Inflammatory macrophage treated with lipopolysaccharide for 4 hours (primary cell): ENCODE results near the gene YWHAG.
A peak's percentile ranks its signal among the peaks of the same experiment; 100 is the strongest.
"Not testable (repeated sequence)": the region's sequence is repeated elsewhere in the genome, so short reads cannot be mapped to it uniquely, and the experiment has no call there.

ENCODE experiments used
- DNase-seq: peaks from one replicate; pipeline ENCODE4 v3.0.0-alpha.2; 2020

Gene YWHAG

DNA sequence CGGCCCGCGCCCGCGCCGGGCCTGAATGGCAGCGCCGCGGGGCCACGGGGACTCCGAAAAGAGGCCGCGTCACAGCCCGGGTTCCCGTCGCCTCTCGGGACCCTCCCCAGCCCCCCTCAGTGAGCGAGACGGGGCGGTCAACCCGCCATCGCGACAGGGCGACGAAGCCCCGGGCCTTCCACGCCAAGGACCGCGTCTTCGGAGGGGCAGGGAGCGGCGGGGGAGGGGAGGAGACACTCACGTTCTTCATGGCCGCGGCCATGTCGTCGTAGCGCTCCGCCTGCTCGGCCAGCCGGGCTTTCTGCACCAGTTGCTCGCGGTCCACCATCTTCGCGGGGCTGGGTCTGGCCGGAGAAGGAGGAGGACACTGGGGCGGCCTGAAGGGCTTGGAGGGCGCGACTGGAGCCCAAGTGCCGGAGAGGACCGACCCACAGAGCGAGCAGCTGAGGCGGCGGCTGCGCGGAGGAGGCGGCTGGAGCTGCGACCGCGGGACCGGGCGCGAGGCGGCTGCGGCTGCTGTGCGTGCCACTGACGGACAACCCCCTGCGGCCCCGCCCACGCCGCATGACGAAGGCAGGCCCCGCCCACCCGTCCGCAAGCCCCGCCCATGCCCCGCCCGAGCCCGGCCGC lies at the start of gene YWHAG:
Gene YWHAG (minus strand): TSS at position 511 of the 630 bp plus-strand sequence. CDS start 183 bp downstream, at position 328.
- peak; percentile 89 for DNase-seq

DNA sequence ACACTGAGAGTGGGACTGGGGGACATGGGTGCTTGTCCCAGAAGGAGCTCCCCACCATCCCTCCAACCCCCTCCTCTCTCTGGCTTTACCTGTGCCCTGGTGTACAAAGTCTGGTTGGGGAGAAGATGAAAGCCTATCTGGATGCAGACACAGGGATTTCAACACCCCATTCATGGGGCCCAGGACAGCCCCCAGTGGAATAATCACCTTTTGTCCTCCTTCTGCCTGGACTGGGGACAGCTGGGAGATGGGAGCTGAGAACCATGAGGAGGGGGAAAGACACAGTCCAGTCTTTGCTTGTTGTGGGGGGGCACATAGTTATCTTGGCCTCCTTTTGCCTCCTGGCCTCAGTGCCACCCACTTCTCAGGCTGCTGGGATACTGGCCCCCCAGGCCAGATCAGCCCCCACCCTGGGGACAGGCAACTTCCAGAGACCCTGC lies 49.4 kb upstream of the YWHAG start:
- DNase-seq, result no peak

DNA sequence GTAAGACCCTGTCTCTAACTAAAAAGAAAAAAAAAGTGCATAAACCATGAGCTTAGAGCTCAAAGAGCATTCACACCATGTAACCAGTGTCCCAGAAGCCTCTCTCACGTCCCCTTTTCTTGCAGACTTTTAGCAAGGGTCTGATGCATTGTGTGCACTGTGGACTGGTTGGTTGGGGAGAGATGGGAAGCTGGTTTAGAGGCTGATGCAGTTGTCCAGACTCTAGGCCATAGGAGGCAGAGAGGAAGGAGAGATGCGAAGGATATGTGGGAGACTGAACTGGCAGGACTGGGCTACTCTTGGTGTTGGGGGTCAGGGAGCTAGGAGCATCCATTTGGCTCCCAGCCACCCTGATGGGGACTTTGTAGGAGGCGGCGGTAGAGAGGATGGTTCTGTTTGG lies 48.9 kb upstream of the YWHAG start:
- DNase-seq, result no peak

DNA sequence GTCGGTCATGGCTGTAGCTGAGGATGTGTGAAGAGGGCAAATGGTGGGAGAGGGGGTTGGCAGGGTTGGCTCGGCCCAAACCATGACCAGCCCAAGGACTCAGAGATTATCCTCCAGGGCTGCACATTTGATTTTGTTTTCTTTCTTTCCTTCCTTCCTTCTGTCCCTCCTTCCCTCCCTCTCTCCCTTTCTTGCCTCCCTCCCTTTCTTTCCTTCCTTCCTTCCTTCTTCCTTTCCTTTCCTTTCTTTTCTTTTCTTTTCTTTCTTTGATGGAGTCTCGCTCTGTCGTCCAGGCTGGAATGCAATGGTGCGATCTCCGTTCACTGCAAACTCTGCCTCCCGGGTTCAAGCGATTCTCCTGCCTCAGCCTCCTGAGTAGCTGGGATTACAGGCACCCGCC lies 46.9 kb upstream of the YWHAG start:
- no peak for DNase-seq

DNA sequence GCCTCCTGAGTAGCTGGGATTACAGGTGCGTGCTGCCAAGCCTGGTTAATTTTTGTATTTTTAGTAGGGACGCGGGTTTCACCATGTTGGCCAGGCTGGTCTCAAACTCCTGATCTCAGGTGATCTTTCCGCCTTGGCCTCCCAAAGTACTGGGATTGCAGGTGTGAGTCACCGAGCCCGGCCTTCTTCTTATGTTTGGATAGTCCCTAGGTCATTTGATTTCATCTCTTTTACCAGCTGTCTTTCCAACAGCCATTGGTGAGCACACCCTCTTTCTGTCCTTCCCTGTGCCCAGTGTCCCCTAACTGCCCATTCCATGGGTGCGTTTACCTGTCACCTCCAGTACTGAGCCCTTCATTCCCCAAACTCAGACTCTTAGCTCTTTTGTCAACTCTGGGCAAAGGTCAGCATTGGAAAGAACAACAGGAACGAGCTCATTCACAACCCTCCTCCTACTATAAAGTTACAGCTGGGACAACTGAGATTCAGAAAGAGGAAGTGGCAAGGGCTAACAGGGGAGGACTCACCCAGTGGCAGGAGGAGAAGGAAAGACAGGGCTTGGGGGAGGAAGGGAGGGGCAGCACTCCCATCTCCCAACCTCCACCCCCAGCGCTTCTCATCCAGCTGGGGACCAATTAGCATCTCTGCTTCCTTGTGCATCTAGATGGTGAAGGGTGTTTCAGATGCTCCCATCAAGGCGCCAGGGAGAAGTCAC lies 45.1 kb upstream of the YWHAG start:
- DNase-seq, result peak; percentile 84

DNA sequence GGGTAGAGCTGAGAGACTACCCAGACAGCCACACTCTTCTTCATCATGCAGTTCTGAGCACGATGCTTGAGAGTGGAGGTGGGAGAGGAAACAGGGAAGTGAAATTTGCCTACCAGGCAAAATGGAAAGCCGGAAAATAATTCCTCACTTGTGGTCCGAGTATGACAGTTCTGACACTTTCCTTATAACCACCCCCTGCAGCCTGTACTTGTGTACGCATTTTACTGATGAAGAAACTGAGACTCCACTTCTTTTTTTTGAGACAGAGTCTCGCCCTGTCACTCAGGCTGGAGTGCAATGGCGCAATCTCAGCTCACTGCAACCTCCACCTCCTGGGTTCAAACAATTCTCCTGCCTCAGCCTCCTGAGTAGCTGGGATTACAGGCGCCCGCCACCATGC lies 44.3 kb upstream of the YWHAG start:
- DNase-seq, result peak; percentile 91

DNA sequence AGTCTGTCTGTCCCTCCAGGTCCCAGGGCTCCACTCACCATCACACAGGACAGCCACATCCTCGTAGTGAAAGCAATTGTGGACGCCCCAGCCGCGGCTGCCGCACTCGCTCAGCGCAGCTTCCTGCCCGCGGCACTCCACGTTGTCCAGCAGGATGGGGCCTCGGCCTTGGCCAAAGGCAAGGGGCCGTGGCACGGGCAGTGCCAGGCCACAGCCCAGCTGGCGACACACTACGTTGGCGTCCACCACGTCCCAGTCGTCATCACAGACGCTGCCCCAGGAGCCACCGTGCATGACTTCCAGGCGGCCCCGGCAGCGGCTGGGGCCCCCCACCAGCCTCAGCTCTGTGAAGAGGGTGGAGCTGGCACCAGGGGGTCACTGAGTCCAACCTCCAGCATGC lies 41.5 kb upstream of the YWHAG start:
- no peak for DNase-seq

DNA sequence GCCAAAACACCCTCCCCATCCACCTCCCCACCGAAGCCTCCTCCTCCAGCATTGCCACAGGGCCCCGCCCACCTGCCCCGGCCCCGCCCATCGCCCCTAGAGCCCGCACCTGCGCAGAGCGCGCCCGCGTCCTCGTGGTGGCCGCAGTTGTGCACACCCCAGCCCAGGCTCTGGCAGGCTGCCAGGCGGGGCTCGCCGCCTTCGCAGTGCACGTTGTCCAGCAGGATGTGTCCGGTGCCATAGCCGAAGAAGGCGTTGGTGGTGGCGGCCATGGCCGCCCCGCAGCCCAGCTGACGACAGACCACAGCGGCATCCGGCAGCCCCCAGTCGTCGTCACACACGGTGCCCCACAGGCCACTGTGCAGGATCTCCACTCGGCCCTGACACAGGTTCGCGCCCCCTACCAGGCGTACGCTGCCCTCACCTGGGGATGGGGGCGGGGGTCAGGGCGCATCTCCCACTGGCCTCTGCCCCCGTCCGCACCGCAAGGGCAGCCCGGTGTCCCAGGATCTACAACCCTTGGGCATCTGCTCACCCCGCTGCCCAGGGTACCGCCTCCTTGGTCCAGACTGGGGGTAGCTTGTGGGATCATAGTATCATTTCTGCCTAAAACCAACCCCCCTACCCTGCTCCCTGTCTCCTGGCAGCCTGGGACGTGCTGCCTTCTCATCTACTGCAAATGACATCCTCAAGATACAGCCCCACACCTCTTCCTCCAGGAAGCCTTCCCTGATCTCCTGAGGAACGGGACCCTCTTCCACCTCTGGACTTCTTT lies 38.8 kb upstream of the YWHAG start:
- peak; percentile 68 for DNase-seq

DNA sequence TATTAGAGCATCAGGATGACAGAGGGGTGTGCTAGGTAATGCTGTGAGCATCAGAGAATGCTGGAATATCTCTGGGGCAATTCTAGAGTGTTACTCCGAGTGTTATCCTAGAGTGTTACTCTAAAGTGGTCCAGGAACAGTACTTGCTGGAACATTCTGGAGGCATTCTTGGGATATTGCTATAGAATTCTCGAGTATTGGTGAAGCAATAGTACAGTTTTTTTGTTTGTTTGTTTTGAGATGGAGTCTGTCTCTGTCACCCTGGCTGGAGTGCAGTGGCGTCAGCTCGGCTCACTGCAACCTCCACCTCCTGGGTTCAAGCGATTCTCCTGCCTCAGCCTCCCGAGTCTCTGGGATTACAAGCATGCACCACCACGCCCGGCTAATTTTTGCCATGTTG lies 38.1 kb upstream of the YWHAG start:
- no peak for DNase-seq

DNA sequence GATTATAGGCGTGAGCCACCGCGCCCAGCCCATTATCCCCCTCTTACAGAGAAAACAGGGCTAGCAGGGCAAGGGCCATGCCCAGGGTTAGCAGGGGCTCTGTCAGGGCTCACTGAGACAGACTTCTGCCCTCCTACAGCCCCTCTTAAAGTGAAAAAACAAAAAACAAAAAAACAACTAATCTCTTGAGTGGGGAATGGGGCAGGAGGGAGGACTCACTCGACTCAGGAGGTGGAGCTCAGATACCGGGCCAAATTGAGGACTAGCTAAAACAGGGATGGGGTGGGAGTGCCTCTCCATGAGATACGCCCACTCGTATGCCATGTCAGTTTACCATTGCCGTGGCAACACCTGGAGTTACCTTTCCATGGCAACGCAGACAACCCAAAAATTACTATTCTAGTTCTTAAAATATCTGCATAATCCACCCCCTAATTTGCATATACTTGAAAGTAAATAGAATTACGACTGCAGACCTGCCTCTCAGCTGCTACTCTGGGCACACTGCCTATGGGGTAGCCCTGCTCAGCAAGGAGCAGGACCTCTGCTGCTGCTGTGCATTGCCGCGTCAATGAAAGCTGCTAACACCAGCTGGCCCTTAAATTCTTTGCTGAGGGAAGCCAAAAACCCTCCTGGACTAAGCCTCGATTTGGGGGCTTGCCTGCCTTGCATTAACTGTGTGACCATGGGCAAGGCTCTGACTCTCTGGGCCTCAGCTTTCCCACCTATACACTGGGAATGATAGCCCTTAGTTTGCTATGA lies 37.4 kb upstream of the YWHAG start:
- DNase-seq, result no peak

DNA sequence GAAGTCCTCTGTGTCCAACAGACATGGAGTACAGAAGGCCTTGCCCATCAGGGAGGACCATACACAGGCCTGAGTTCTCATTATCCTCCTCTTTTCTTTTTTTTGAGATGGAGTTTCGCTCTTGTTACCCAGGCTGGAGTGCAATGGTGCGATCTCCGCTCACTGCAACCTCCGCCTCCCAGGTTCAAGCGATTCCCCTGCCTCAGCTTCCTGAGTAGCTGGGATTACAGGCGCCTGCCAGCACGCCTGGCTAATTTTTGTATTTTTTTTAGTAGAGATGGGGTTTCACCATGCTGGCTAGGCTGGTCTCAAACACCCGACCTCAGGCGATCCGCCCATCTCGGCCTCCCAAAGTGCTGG lies 36.8 kb upstream of the YWHAG start:
- DNase-seq, result not testable (repeated sequence)

DNA sequence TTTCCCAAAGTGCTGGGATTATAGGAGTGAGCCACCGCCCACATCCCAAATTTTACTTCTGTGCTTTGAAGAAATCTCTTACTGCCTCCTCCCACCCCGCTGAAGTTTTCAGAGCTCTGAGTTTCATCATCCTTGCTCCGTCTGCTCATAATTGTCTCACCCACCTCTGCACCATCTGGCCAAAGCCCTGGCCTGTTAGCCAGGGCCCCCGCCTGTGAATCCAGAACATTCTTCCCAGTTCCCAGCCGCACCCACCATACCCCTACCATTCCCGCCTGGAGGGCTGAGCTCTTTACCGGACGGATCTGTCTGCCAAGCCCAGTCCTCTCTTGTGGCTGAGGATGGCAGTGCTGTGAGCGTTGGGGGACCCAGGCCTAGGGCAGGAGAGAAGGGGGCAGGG lies 36.2 kb upstream of the YWHAG start:
- DNase-seq, result peak; percentile 73

DNA sequence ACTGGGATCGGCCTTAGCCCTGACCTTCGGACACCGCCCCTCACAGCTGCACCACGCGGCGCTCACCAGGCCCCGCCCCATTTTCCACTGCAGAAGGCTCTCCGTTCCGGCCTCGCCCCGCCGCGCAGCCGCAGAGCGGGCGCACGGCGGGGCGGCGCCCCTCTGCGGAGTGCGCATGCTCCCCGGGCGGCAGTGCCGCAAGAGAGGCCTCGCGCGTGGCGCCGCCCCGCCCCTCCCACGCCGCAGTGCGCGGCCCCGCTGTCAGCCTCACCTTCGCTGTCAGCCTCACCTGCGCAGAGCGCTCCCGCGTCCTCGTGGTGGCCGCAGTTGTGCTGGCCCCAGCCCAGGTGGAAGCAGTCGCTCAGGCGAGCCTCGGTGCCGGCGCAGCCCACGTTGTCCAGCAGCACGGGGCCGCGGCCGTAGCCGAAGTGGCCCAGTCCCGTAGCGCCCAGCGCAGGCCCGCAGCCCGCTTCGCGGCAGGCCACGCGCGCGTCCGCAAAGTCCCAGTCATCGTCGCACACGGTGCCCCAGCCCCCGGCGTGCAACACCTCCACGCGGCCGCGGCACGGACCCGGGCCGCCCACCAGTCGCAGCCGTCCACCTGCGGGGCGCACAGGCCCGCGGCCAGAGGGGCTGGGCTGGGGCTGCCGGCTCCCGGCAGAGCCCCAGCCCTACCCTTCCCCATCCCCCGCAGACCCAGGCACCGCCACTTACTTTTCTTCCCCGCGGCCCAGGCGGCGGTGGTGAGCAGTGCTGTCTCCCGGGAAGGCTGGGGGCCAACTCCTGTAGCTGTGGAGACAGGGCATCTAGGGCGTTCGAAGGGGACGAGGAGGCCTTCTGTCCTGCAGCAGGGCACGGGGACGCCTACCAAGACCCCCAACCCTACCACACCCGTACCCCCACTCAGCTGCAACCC lies 34.6 kb upstream of the YWHAG start:
- peak; percentile 95 for DNase-seq

DNA sequence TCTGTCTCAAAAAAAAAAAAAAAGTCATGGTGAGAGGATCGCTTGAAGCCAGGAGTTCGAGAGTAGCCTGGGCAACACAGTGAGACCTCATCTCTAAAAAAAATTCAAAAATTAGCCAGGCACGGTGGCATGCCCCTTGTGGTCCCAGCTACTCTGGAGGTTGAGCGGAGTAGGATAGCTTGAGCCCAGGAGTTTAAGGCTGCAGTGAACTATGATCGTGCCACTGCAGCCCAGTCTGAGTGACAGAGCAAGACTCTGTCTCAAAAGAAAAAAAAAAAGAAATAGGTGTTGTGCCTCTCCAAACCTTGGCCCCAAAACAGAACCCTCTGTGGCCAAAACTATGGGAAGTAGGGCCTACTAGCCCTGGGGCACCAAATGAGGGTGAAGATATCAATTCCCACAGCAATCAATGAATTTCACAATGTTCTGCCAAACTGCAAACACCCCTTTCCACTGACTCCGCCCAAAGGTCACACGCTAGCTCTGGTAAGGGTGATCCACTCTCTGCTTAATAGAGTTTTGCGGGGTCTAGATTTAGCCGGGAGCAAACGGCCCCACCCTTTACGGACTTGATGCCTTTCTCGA lies 33.8 kb upstream of the YWHAG start:
- no peak for DNase-seq

DNA sequence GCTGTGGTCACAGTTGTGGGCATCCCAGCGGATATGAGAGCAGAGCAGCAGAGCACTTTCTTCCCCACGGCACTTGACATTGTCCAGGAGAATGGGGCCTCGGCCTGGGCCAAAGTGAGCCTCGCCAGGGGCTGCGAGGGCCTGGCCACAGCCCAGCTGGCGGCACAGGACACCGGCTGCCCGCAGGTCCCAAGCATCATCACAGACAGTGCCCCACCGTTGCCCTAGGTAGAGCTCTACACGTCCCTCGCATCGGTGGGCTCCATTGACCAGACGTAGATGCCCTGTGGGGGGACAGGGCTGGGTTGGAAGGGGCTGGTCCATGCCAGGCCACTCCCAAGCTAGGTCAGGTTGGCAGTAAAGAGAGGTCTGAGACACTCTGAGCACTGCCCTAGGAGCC lies 31.3 kb upstream of the YWHAG start:
- no peak for DNase-seq

DNA sequence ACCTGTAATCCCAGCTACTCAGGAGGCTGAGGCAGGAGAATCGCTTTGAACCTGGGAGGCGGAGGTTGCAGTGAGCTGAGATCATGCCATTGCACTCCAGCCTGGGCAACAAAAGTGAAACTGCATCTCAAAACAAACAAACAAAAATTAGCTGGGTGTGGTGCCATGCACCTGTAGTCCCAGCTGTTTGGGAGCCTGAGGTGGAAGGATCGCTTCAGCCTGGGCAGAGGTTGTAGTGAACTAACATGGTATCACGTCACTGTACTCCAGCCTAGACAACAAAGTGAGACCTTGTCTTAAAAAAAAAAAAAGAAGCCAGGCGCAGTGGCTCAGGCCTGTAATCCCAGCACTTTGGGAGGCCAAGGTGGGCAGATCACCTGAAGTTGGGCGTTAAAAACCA lies 29.0 kb upstream of the YWHAG start:
- DNase-seq, result not testable (repeated sequence)

DNA sequence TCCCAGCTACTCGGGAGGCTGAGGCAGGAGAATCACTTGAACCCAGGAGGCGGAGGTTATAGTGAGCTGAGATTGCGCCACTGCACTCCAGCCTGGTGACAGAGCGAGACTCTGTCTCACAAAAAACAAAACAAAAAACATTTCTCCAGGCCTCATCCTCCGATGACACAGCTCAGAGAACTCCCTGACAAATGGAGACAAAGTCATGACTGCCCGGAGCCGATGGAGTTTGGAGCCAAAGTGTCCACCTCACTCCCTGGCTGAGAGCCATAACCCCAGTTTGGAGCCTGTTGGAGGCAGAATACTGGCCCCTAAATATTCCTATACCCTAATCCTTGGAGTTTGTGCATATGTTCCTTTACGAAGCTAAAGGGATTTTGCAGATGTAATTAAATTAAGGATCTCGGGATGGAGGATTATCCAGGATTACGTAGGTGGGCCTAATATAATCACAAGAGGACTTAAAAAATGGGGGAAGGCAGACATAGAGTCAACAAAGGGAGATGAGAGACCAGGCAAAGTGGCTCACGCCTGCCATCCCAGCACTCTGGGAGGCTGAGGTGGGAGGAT lies 28.0 kb upstream of the YWHAG start:
- DNase-seq, result no peak

DNA sequence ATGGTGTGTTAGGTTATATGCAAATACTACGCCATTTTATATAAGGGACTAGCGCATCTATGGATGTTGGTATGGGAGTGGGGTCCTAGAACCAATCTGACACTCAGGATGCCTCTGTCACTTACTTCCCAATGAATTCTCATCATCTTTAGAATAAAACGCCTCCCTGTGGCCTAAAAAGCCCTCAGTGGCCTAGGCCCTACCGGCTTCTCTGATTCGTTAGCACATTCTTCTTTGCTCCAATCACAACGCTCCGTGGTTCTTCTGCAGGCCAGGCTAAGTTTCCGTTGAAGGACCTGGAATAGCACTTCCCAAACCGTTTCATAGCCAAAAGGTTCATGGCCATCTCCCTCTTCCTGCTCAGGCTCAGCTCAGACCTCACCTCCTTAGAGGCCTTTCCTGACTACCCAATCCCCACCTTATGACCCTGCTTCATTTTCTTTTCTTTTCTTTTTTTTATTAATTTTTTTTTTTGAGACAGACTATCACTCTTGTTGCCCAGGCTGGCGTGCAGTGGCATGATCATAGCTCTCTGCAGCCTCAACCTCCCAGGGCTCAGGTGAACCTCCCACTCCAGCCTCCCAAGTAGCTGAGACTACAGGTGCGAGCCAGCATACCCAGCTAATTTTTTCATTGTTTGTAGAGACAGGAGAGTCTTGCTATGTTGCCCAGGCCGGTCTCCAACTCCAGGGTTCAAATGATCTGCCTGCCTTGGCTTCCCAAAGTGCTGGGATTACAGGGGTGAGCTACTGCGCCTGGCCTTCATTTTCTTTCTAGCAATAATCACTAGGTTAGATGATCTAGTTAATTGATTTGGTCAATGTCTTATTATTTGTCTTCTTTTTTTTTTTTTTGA lies 24.5 kb upstream of the YWHAG start:
- peak; percentile 50 for DNase-seq

DNA sequence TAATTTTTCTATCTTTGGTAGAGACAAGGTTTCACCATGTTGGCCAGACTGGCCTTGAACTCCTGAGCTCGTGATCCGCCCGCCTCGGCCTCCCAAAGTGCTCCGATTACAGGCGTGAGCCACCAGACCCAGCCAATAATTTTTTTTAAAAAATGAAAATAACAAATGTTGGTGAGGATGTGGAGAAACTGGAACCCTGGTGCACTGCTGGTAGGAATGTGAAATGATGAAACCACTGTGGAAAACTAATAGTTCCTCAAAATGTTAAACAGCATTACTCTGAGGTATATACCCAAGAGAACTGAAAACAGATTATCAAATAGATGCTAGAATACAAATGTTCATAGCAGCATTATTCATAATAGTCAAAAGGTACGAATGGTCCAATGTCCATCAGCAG lies 23.0 kb upstream of the YWHAG start:
- no peak for DNase-seq

DNA sequence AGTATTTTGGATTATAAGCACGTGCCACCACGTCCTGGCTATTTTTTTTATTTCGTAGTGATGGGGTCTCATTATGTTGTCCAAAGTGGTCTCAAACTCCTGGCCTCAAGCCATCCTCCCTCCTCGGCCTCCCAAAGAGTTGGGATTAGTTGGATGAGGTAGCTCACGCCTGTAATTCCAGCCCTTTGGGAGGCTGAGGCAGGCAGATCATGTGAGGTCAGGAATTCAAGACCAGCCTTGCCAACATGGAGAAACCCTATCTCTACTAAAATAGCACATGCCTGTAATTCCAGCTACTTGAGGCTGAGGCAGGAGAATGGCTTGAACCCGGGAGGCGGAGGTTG lies 21.8 kb upstream of the YWHAG start:
- no peak for DNase-seq
